Medulla oblongata (tissue), 1 donor: ENCODE results near the gene NINJ1.

ENCODE experiments used
- DNase-seq: peaks from one replicate; pipeline ENCODE4 v3.0.0-alpha.2; 2015; ENCODE audit errors: extremely low spot score

Gene NINJ1

GRCh38 chr9:93132287-93132927, 1.6 kb downstream of the NINJ1 start:
- DNase-seq = peak; percentile 81

DNA sequence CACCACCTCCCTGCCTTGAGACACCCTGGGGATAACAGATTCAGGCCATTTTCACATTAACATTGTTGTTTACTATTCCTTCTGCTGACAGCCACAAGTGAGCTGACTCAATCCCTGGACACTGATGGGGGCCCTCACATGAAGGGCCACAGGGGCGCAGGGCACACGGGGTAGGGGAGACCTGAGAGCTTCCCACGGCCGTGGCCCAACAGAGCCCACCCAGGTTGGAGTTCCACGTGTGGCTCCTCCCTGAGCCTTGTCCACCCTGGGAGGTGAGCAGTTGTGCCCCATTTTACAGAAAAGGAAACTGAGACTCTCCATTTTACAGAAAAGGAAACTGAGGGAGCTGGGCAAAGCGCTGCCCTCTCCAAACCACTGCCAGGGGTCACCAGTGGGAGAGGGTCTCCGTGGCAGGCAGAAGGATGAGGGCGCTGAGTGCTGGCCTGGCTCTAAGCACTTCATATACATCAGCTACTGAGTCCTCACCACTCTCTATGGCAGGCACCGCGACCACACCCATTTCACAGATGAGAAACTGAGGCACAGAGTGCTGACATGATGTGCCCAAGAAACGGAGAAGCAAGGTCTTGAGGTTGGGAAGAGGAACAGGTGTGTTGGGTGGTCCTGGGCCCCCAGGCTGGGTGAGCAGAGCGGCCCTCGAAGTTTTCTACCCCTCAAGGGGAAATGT, 2.3 kb downstream of the NINJ1 start:
- DNase-seq = no peak

DNA sequence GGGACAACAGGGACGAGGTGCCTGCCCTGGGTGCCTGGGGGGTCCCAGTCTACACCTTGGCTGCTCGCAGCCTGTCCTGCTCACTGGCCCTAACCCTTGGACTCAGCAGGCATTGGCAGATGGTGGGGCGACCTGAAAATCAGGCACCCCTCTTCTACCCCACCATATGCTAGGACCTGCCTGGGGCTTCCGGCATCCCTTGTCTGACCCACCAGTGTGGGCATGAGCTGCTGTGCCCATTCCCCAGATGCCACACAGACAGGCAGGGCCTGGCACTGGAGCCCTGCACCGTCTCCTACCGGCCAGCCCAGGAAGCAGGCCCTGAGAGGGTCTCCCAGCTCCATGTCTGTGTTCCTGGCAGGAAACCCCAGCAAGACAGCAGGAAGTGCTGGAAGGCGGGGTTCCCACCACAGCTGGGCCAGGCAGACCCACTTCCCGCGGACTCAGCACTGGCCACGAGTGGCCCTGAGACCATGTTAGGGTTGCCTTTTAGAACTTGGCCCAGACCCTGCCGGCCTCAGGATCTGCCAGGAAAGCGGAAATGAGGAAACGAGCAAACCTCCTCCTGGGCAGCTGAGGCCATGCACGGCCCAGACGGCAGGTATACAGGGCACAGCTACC, 3.1 kb downstream of the NINJ1 start:
- DNase-seq = peak; percentile 60

GRCh38 chr9:93129691-93130500, 4.2 kb downstream of the NINJ1 start:
- no peak for DNase-seq

DNA sequence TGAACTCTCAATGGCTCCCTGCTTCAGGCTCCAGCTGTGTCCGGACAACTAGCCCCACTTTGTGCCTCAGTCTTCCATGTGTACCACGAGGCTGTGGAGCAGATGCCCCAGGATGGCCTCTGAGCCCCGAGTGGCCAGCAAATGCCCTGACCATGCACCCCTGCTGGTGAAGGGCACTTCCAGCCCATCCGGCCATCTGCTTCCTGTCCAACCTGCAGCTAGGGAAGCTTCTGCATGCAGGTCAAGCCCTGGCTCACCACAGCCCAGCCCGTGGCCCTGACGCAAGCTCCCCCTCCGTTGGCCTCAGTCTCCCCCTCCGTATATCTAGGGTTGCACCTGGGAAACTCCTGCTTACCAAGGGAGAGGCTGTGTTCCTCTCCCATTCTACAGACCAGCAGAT, 4.8 kb downstream of the NINJ1 start:
- peak; percentile 62 for DNase-seq

DNA sequence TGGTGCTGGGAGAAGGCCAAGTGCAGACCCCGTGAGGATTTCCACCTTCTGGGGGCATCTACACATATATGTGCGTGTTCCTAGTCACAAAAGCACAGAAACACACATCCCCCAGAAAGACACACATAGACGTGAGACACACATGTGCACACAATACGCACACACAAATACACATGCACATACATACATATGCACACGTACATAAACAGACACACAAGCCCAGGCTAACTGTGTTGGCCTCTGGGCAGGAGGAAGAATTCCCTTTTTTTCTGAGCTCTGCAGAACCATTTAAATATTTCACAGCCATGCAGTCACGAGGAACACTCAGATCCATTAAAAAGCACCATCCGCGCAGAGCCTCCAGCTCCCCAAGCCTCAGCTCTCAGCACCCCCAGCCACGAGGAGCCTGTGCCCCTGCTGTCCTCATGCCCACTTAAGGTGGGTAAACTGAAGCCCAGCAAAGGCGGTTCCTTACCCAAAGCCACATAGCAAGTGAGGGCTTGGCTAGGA, 5.3 kb downstream of the NINJ1 start:
- no peak for DNase-seq

DNA sequence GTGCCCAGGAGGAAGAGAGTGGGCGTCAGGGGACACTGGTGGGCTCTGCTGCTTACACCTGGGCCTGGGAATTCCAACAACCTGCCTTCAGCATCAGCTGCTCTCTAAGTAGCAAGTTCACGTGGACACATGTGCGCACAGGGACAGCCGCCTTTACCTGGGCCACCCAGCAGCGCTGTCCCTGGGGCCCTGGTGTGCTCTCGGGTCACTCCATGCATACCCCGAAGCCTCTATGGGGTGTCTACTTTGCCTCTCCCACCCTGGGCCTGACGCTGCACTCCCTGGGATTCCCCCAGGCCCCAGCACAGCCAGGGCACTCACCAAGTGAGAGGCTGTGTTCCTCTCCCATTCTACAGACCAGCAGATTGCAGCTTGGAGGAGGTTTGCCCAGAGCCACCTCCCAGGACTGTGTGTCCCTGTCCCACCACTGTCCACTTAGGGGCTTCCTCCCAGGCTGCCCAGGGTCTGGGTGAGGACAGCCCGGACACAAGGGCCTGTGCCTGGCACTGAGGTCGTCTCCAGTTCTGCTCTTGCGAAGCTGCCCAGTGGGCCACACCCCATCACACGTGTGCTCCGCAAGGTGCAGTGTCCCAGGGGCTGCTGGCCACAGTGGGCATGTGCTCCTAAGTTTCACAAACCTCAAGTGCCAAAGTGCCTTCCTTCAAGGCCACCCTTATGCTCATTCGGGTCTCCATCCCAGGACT, 5.9 kb downstream of the NINJ1 start:
- DNase-seq = no peak

DNA sequence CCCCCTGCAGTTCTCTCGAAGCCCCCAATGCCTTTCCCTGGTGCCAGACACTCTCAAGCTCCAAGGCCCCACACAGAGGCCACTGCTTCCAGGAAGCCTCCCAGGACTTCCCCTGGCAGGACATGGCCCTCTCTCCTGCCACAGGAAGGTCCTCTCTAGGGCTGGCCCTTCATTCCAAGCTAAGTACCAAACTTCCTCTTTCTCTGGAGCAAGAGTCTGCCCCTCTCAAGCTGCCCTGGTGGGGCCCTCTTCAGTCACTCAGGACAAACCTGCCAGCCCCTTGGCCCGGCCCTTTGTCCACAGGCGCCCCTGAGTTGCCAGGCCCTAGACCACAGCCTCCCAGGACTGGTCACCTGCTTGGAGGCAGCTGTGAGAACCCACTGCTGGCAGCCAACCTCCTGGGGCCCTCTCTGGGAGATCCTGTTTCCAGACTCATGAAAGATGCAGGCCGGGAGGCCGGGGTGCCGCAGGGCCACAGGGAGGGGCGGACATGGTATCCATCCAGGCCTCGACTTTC, 6.6 kb downstream of the NINJ1 start:
- DNase-seq = peak; percentile 80

- no peak for DNase-seq
Observed at GRCh38 chr9:93126825-93127368, 7.2 kb downstream of the NINJ1 start.

DNA sequence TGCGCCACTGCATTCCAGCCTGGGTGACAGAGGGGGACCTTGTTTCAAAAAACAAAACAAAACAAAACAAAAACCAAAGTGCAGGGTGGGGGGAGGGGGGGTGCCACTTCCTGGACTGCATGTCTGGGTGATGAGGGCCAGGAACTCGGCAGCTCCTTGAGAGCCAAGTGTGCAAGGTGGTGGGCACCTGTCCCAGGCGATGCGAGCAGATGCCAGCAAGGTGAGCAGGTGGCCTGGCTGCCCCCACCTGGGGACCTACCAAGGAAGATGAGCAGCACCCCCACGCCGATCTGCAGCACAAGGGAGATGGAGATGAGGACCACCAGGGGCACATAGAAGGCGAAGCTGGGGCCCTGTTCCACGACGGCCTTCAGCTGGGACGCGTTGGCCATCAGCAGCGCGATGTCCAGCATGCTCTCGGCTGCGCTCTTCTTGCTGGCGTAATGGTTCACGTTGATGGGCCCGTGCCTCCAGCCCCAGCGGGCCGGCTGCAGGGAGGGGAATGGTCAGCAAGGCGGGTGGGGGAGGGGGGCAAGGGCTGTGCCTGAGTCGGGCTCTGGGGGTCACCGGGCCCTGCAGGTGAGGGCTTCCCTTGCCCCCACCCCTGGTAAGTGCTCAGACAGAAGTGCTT, 7.8 kb downstream of the NINJ1 start:
- DNase-seq = no peak

- DNase-seq = no peak
Observed at GRCh38 chr9:93125331-93125894, 8.6 kb downstream of the NINJ1 start.

DNA sequence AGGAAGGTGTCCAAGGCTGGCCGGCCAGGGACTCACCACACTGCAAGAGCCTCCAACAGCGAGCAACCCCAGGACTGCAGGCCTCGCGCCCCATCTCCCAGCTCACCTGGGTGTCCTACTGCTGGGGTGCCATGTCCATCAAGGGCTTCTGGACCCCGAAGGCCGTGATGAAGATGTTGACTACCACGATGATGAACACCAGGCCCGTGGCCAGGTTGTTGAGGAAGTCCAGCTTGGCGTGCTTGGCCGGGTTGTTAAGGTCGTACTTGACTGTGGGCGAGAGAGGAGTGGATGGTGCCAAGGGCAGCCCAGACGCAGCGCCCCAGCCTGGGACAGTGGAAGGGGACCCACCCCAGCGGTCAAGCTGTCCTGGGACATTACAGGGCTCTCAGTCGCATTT, 9.3 kb downstream of the NINJ1 start:
- DNase-seq = no peak

DNA sequence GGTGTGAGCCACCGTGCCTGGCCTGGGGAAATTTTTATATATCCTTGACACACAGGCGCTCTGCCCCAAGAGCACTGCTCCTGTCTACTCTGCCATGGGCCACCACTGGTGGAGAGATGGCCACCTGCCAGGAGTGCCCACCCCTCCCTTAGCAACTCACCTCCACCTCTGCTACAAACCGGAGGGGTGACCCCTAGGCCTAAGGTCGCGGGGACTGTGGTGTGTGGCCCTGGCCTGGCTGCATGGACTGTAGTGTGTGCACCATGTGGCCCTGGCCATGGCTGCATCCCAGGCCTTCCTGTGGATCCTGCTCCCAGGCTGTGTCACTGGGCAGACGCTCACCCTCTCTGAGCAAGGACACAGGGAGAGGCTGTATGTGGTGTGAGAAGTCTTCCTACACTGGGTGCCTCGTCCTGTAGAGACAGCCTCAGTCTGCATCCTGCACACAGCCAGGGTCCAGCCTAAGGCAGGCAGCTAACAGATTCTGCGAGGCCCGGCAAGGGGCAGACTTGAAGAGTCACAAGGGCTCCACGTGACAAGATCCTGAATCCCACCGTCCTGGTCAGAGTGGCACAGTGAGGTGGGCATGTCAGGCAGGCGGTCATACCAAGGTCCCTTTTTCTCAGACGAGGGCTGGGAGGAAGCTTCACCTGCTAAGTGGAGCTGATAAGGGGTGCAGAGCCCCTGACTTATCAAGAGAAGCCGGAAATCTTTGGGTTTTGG, 10.3 kb downstream of the NINJ1 start:
- DNase-seq = no peak

DNA sequence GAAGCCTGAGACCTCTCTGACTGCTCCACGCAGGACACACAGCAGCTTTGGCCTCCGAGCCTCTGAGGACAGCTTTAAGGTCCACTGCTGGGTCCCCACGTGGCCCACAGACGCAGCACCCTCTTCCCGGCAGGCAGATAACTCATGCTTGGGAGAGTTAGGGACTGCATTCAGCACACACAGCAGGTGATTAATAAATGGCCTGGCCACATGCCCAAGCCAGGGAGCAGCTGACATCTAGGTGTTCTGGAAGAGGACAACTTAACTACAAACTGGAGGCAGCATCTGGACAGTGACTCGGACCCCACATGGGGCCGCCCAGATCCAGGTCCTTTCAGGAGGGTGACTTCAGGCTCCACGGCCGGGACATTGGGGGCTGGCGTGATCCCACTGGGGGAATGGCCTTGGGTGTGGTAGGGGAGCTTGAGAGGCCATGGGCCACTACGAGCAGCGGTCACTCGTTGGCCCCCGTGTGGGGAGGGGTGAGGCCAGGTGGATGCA, 11.3 kb downstream of the NINJ1 start:
- no peak for DNase-seq

- no peak for DNase-seq
Observed at GRCh38 chr9:93121316-93122241, 12.5 kb downstream of the NINJ1 start.

DNA sequence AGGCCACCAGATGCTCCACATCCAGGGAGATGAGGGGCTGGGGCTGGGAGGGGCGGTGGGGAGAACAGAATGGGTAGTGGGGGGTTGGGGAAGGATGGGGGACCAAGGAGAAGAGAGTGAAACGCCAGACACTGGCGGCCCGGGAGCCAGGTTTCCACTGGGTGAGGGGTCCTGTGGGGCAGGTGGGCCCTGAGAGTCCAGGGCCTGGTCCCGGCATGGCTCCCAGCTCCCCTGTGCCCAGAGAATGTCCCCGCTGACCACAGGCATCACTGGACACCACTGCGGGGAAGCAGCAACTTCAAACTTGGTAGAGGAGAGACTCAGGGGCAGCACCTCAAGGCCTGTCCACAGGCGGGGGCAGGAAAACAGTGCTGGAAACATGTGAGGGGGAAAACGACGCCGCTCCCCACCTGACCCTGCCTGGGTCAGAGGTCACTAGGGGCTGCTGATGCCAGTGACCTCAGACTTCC, 13.2 kb downstream of the NINJ1 start:
- DNase-seq = no peak

- peak; percentile 92 for DNase-seq
Observed at GRCh38 chr9:93119953-93120845, 13.9 kb downstream of the NINJ1 start.
